HEK293 (cell line): Measurements from ENCODE around the gene PLAGL1.

Experiments
- CTCF ChIA-PET: fragments of 350-600 bp; formaldehyde crosslinking; extraction: SDS; loops from one replicate; lab custom pipeline; 2021; ENCODE audit warnings: antibody characterized with exemption; lab: Yijun Ruan, JAX
- POLR2A ChIA-PET: fragments of 300-600 bp; formaldehyde crosslinking; extraction: SDS; loops from one replicate; lab custom pipeline; 2020; ENCODE audit warnings: antibody characterized with exemption, inconsistent platforms; lab: Yijun Ruan, JAX
- H3K27ac ChIP-seq: fragments of 200-500 bp; sonication (Bioruptor generic); 2 replicates; pipeline ENCODE4 v1.5.1; 2014; ENCODE audit warnings: low read depth, low read length, control low read depth, inconsistent platforms; ENCODE audit errors: extremely low read depth
- H3K36me3 ChIP-seq, 2 experiments: fragments of 200-500 bp in 1 of 2; sonication (Bioruptor generic) in 1 of 2; 1 replicate in 1 of 2; 2 replicates in 1 of 2; pipeline ENCODE4 v1.5.1; 2014 to 2017; ENCODE audit warnings: inconsistent platforms in 2 of 2, low read length in 2 of 2; ENCODE audit not compliant: control insufficient read depth in 2 of 2, insufficient read depth in 1 of 2
- H3K4me1 ChIP-seq: fragments of 200-500 bp; sonication (Bioruptor generic); 2 replicates; pipeline ENCODE4 v1.5.1; 2014; ENCODE audit warnings: mild to moderate bottlenecking, low read length, inconsistent platforms; ENCODE audit not compliant: control insufficient read depth, insufficient read depth
- H3K4me3 ChIP-seq: 2 replicates; pipeline ENCODE4 v1.5.1; 2011; ENCODE audit warnings: low read depth, mild to moderate bottlenecking, control low read depth, low read length, moderate library complexity
- H3K9me3 ChIP-seq: fragments of 200-500 bp; sonication (Bioruptor generic); 2 replicates; pipeline ENCODE4 v1.5.1; 2014; ENCODE audit warnings: low read depth, low read length, inconsistent platforms; ENCODE audit not compliant: control insufficient read depth, insufficient read depth
- FEZF1 ChIP-seq: fragments of 450-650 bp; formaldehyde crosslinking; IDR thresholded peaks from 2 replicates; pipeline ENCODE4 v1.5.1; 2016; ENCODE audit warnings: missing biosample characterization, missing genetic modification characterization
- HOXC10 ChIP-seq: sonication (generic); formaldehyde crosslinking; IDR thresholded peaks from 2 replicates; pipeline ENCODE4 v1.8.1; 2023; ENCODE audit warnings: mild to moderate bottlenecking, missing genetic modification reagents
- MYNN ChIP-seq: fragments of 450-650 bp; formaldehyde crosslinking; IDR thresholded peaks from 2 replicates; pipeline ENCODE4 v1.5.1; 2016; ENCODE audit warnings: missing biosample characterization, missing genetic modification characterization, borderline replicate concordance
- PRDM6 ChIP-seq: fragments of 450-650 bp; formaldehyde crosslinking; IDR thresholded peaks from 2 replicates; pipeline ENCODE4 v1.5.1; 2017; ENCODE audit warnings: missing biosample characterization, missing genetic modification characterization
- TSHZ1 ChIP-seq: fragments of 450-650 bp; formaldehyde crosslinking; IDR thresholded peaks from 2 replicates; pipeline ENCODE4 v1.5.1; 2016; ENCODE audit warnings: missing biosample characterization, missing genetic modification characterization, borderline replicate concordance
- ZFHX2 ChIP-seq: fragments of 450-650 bp; formaldehyde crosslinking; conservative IDR thresholded peaks from 2 replicates; pipeline ENCODE4 v1.5.1; 2016; ENCODE audit warnings: missing biosample characterization, missing genetic modification characterization
- ZNF132 ChIP-seq: fragments of 450-650 bp; formaldehyde crosslinking; IDR thresholded peaks from 2 replicates; pipeline ENCODE4 v1.5.1; 2017; ENCODE audit warnings: missing biosample characterization, missing genetic modification characterization, borderline replicate concordance
- ZNF23 ChIP-seq: fragments of 450-650 bp; formaldehyde crosslinking; IDR thresholded peaks from 2 replicates; pipeline ENCODE4 v1.5.1; 2016; ENCODE audit warnings: missing biosample characterization, missing genetic modification characterization, borderline replicate concordance
- ZNF292 ChIP-seq: fragments of 450-650 bp; formaldehyde crosslinking; IDR thresholded peaks from 2 replicates; pipeline ENCODE4 v1.5.1; 2016; ENCODE audit warnings: low read depth, missing biosample characterization, missing genetic modification characterization, borderline replicate concordance
- ZNF354C ChIP-seq: fragments of 450-650 bp; formaldehyde crosslinking; IDR thresholded peaks from 2 replicates; pipeline ENCODE4 v1.5.1; 2016; ENCODE audit warnings: missing biosample characterization, missing genetic modification characterization, low read depth, borderline replicate concordance
- ZNF362 ChIP-seq: fragments of 450-650 bp; formaldehyde crosslinking; IDR thresholded peaks from 2 replicates; pipeline ENCODE4 v1.5.1; 2016; ENCODE audit warnings: missing biosample characterization, missing genetic modification characterization
- ZNF488 ChIP-seq: fragments of 450-650 bp; formaldehyde crosslinking; IDR thresholded peaks from 2 replicates; pipeline ENCODE4 v1.5.1; 2016; ENCODE audit warnings: missing biosample characterization, missing genetic modification characterization
- ZNF510 ChIP-seq: fragments of 450-650 bp; formaldehyde crosslinking; IDR thresholded peaks from 2 replicates; pipeline ENCODE4 v1.5.1; 2018; ENCODE audit warnings: mild to moderate bottlenecking, missing genetic modification characterization, missing biosample characterization; ENCODE audit not compliant: insufficient replicate concordance
- ZNF558 ChIP-seq: fragments of 450-650 bp; formaldehyde crosslinking; IDR thresholded peaks from 2 replicates; pipeline ENCODE4 v1.5.1; 2016; ENCODE audit warnings: missing biosample characterization, missing genetic modification characterization
- ZNF580 ChIP-seq: fragments of 450-650 bp; formaldehyde crosslinking; IDR thresholded peaks from 2 replicates; pipeline ENCODE4 v1.5.1; 2016; ENCODE audit warnings: missing biosample characterization, missing genetic modification characterization
- ZNF623 ChIP-seq: fragments of 450-650 bp; formaldehyde crosslinking; IDR thresholded peaks from 2 replicates; pipeline ENCODE4 v1.5.1; 2016; ENCODE audit warnings: missing biosample characterization, missing genetic modification characterization
- ZNF664 ChIP-seq: fragments of 450-650 bp; formaldehyde crosslinking; IDR thresholded peaks from 2 replicates; pipeline ENCODE4 v1.5.1; 2016; ENCODE audit warnings: missing biosample characterization, missing genetic modification characterization
- ZNF791 ChIP-seq: fragments of 450-650 bp; formaldehyde crosslinking; IDR thresholded peaks from 2 replicates; pipeline ENCODE4 v1.5.1; 2016; ENCODE audit warnings: missing biosample characterization, missing genetic modification characterization
- ZNF792 ChIP-seq: fragments of 450-650 bp; formaldehyde crosslinking; IDR thresholded peaks from 2 replicates; pipeline ENCODE4 v1.5.1; 2016; ENCODE audit warnings: missing biosample characterization, missing genetic modification characterization

Gene PLAGL1

GRCh38 chr6:143900358-143900757 is 107.7 kb downstream of the PLAGL1 start:
- Histone ChIP-seq H3K9me3 (no peaks in the 10 kb centered on the region), H3K36me3 (no peaks in the 10 kb centered on the region), H3K4me1 (no peaks in the 10 kb centered on the region), H3K4me3 (no peak overlapping the region), H3K27ac (no peak overlapping the region)
- CTCF ChIA-PET = interaction anchor here (0.6 kb wide), 1 partner anchor 41 kb away, joined by 3 read pairs; no protein-coding TSS in a partner anchor
- POLR2A ChIA-PET = no interaction called here
- TF ChIP-seq ZNF791 (tag by site-specific recombination) = no peak
- TF ChIP-seq ZNF23 (tag by site-specific recombination) = no peak
- TF ChIP-seq MYNN (tag by site-specific recombination) = no peak
- TF ChIP-seq ZNF354C (tag by site-specific recombination) = no peak
- TF ChIP-seq ZNF132 = no peak
- no peak for TF ChIP-seq ZNF510 (tag by site-specific recombination)
- TF ChIP-seq ZNF558 (tag by site-specific recombination) = no peak
- TF ChIP-seq ZNF362 (tag by site-specific recombination) = no peak
- TF ChIP-seq ZNF664 (tag by site-specific recombination) = no peak
- TF ChIP-seq ZNF792 (tag by site-specific recombination) = no peak
- TF ChIP-seq TSHZ1 (tag by site-specific recombination) = no peak
- TF ChIP-seq ZNF292 = no peak
- TF ChIP-seq ZFHX2 = no peak
- no peak for TF ChIP-seq ZNF623
- no peak for TF ChIP-seq ZNF488
- TF ChIP-seq FEZF1 (tag by site-specific recombination) = no peak
- TF ChIP-seq HOXC10 (CRISPR knock-in tag) = no peak
- TF ChIP-seq PRDM6 (tag by site-specific recombination) = no peak
- TF ChIP-seq ZNF580 = no peak
